ENCODE results near the gene LSAMP.

- TF ChIP-seq CTCF (IDR thresholded peaks at IDR 0.05; ENCODE audit: borderline replicate concordance, extremely low read depth, low read length, poor library complexity, severe bottlenecking) = no peak
- no peak for TF ChIP-seq EZH2 (IDR thresholded peaks at IDR 0.05; ENCODE audit: borderline replicate concordance, low read depth, low read length, severe bottlenecking)
Observed at GRCh38 chr3:116001151-116001621, 444.1 kb downstream of the LSAMP start.

Data from DND-41 (cell line).